ENCODE results near the gene LCK.
A peak's percentile ranks its signal among the peaks of the same experiment; 100 is the strongest.
"Not testable (repeated sequence)": the region's sequence is repeated elsewhere in the genome, so short reads cannot be mapped to it uniquely, and the experiment has no call there.

LCK gene

GRCh38 chr1:32269744-32270143, 18.7 kb downstream of the LCK start:
- no peak overlapping the region for H3K4me3 ChIP-seq (ENCODE audit: low read length)
- no peak for DNase-seq (ENCODE audit: low read depth, low spot score)

GRCh38 chr1:32272557-32273390, 21.7 kb downstream of the LCK start:
- peak overlapping the region; percentile 97 for H3K4me3 ChIP-seq (ENCODE audit: low read length)

GRCh38 chr1:32273391-32274208, 22.5 kb downstream of the LCK start:
- H3K4me3 ChIP-seq (ENCODE audit: low read length): peak overlapping the region; percentile 97
- peak; percentile 99 for DNase-seq (ENCODE audit: low read depth, low spot score)

More at GRCh38 chr1:32272557-32273390, 21.7 kb downstream of the LCK start:
- DNase-seq (ENCODE audit: low read depth, low spot score): peak; percentile 70

- peak overlapping the region; percentile 97 for H3K4me3 ChIP-seq (ENCODE audit: low read length)
- no peak for DNase-seq (ENCODE audit: low read depth, low spot score)
These were observed 23.7 kb downstream of the LCK start for GRCh38 chr1:32274646-32275340.

GRCh38 chr1:32275424-32275823, 24.4 kb downstream of the LCK start:
- no peak for DNase-seq (ENCODE audit: low read depth, low spot score)
- H3K4me3 ChIP-seq (ENCODE audit: low read length): peak overlapping the region; percentile 97

- DNase-seq (ENCODE audit: low read depth, low spot score): no peak
These were observed 25.1 kb downstream of the LCK start for GRCh38 chr1:32276032-32276782.

GRCh38 chr1:32284777-32285176, 33.7 kb downstream of the LCK start:
- DNase-seq (ENCODE audit: low read depth, low spot score); H3K4me3 ChIP-seq (ENCODE audit: low read length): not testable (repeated sequence)

More at GRCh38 chr1:32276032-32276782, 25.1 kb downstream of the LCK start:
- peak overlapping the region; percentile 97 for H3K4me3 ChIP-seq (ENCODE audit: low read length)

GRCh38 chr1:32285658-32286057, 34.6 kb downstream of the LCK start:
- no peak overlapping the region for H3K4me3 ChIP-seq (ENCODE audit: low read length)
- DNase-seq (ENCODE audit: low read depth, low spot score): no peak

GRCh38 chr1:32286763-32287162, 35.7 kb downstream of the LCK start:
- no peak for DNase-seq (ENCODE audit: low read depth, low spot score)
- H3K4me3 ChIP-seq (ENCODE audit: low read length): no peak overlapping the region

- no peak overlapping the region for H3K4me3 ChIP-seq (ENCODE audit: low read length)
- DNase-seq (ENCODE audit: low read depth, low spot score): no peak
These were observed 38.2 kb downstream of the LCK start for GRCh38 chr1:32289256-32289655.

GRCh38 chr1:32291145-32291707, 40.2 kb downstream of the LCK start:
- H3K4me3 ChIP-seq (ENCODE audit: low read length): peak overlapping the region; percentile 67
- DNase-seq (ENCODE audit: low read depth, low spot score): no peak

- H3K4me3 ChIP-seq (ENCODE audit: low read length): peak within 1 kb of the TSS; percentile 98
- peak; percentile 96 for DNase-seq (ENCODE audit: low read depth, low spot score)
These were observed 40.9 kb downstream of the LCK start, which contains the start of gene HDAC1 for GRCh38 chr1:32291708-32292538. HDAC1 (plus strand) TSS chr1:32292083; CDS start chr1:32292170, 87 bp downstream.

- H3K4me3 ChIP-seq (ENCODE audit: low read length); DNase-seq (ENCODE audit: low read depth, low spot score): not testable (repeated sequence)
These were observed 47.1 kb downstream of the LCK start for GRCh38 chr1:32298211-32298610.

- H3K4me3 ChIP-seq (ENCODE audit: low read length): no peak overlapping the region
These were observed 48.3 kb downstream of the LCK start for GRCh38 chr1:32299327-32299726.

GRCh38 chr1:32303358-32303757, 52.3 kb downstream of the LCK start:
- no peak for DNase-seq (ENCODE audit: low read depth, low spot score)
- H3K4me3 ChIP-seq (ENCODE audit: low read length): no peak overlapping the region

More at GRCh38 chr1:32299327-32299726, 48.3 kb downstream of the LCK start:
- DNase-seq (ENCODE audit: low read depth, low spot score): no peak

GRCh38 chr1:32303997-32304622, 53.0 kb downstream of the LCK start:
- no peak overlapping the region for H3K4me3 ChIP-seq (ENCODE audit: low read length)
- DNase-seq (ENCODE audit: low read depth, low spot score): no peak

- no peak for DNase-seq (ENCODE audit: low read depth, low spot score)
- no peak overlapping the region for H3K4me3 ChIP-seq (ENCODE audit: low read length)
These were observed 54.2 kb downstream of the LCK start for GRCh38 chr1:32305310-32305709.

Measured in Jurkat, Clone E6-1 (cell line).